ENCODE measurements around the gene PAK4.

GRCh38 chr19:39165857-39166256 is 40.3 kb downstream of the PAK4 start:
- TF ChIP-seq EZH2 (IDR thresholded peaks at IDR 0.05): no peak
- TF ChIP-seq, protein P1, sequence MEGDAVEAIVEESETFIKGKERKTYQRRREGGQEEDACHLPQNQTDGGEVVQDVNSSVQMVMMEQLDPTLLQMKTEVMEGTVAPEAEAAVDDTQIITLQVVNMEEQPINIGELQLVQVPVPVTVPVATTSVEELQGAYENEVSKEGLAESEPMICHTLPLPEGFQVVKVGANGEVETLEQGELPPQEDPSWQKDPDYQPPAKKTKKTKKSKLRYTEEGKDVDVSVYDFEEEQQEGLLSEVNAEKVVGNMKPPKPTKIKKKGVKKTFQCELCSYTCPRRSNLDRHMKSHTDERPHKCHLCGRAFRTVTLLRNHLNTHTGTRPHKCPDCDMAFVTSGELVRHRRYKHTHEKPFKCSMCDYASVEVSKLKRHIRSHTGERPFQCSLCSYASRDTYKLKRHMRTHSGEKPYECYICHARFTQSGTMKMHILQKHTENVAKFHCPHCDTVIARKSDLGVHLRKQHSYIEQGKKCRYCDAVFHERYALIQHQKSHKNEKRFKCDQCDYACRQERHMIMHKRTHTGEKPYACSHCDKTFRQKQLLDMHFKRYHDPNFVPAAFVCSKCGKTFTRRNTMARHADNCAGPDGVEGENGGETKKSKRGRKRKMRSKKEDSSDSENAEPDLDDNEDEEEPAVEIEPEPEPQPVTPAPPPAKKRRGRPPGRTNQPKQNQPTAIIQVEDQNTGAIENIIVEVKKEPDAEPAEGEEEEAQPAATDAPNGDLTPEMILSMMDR (IDR thresholded peaks at IDR 0.05 in 2 of 3, conservative IDR thresholded peaks at IDR 0.05 in 1 of 3; ENCODE audit: borderline replicate concordance in 1 of 3, insufficient read depth in 1 of 3, low read depth in 2 of 3, low read length in 2 of 3): no peak
- TF ChIP-seq, protein P2, sequence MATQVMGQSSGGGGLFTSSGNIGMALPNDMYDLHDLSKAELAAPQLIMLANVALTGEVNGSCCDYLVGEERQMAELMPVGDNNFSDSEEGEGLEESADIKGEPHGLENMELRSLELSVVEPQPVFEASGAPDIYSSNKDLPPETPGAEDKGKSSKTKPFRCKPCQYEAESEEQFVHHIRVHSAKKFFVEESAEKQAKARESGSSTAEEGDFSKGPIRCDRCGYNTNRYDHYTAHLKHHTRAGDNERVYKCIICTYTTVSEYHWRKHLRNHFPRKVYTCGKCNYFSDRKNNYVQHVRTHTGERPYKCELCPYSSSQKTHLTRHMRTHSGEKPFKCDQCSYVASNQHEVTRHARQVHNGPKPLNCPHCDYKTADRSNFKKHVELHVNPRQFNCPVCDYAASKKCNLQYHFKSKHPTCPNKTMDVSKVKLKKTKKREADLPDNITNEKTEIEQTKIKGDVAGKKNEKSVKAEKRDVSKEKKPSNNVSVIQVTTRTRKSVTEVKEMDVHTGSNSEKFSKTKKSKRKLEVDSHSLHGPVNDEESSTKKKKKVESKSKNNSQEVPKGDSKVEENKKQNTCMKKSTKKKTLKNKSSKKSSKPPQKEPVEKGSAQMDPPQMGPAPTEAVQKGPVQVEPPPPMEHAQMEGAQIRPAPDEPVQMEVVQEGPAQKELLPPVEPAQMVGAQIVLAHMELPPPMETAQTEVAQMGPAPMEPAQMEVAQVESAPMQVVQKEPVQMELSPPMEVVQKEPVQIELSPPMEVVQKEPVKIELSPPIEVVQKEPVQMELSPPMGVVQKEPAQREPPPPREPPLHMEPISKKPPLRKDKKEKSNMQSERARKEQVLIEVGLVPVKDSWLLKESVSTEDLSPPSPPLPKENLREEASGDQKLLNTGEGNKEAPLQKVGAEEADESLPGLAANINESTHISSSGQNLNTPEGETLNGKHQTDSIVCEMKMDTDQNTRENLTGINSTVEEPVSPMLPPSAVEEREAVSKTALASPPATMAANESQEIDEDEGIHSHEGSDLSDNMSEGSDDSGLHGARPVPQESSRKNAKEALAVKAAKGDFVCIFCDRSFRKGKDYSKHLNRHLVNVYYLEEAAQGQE (IDR thresholded peaks at IDR 0.05; ENCODE audit: low read depth): no peak
- TF ChIP-seq, protein P3, sequence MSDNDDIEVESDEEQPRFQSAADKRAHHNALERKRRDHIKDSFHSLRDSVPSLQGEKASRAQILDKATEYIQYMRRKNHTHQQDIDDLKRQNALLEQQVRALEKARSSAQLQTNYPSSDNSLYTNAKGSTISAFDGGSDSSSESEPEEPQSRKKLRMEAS (IDR thresholded peaks at IDR 0.05): no peak
- no peak for TF ChIP-seq RAD21 (IDR thresholded peaks at IDR 0.05; ENCODE audit: low read depth)
